Activated gamma-delta T cell treated with anti-CD3 and anti-CD28 coated beads, Interleukin-2, amount 50 U/mL, for 16 hours (primary cell): ENCODE results near the gene SIRT7.

Experiments
- DNase-seq: peaks from one replicate; pipeline ENCODE4 v3.0.0-alpha.2; 2020; ENCODE audit warnings: low read depth

Gene SIRT7, protein sequence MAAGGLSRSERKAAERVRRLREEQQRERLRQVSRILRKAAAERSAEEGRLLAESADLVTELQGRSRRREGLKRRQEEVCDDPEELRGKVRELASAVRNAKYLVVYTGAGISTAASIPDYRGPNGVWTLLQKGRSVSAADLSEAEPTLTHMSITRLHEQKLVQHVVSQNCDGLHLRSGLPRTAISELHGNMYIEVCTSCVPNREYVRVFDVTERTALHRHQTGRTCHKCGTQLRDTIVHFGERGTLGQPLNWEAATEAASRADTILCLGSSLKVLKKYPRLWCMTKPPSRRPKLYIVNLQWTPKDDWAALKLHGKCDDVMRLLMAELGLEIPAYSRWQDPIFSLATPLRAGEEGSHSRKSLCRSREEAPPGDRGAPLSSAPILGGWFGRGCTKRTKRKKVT

DNA sequence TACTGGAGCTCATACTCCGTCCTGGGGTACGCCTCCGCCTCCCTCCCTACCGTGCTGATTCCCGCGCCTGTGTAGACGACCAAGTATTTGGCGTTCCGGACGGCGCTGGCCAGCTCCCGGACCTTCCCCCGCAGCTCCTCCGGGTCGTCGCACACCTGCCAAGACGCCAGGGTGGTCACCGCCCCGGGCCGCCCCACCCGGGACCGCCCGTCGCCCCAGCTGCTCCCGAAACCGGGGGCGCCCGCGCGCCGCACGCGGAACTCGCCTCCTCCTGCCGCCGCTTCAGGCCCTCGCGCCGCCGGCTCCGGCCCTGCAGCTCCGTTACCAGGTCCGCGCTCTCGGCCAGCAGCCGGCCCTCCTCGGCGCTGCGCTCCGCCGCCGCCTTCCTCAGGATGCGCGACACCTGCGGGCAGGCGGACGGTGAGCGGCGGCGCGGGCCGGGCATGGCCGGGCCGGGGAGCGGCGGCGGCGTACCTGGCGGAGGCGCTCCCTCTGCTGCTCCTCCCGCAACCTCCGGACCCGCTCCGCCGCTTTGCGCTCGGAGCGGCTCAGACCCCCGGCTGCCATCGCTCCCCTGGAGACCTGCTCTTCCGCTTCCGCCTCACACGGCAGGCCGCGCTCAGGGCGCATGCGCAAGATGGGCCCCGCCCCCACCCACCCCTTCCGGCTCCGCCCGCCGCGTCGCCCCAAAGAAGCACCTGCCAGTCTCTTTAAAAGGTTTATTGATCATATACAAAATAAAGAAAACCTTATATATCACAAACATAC lies at the start of gene SIRT7:
TSS of gene SIRT7 (minus strand) at position 612 of the 768 bp plus-strand sequence. CDS start at position 567, 45 bp downstream.
- peak; percentile 67 for DNase-seq

DNA sequence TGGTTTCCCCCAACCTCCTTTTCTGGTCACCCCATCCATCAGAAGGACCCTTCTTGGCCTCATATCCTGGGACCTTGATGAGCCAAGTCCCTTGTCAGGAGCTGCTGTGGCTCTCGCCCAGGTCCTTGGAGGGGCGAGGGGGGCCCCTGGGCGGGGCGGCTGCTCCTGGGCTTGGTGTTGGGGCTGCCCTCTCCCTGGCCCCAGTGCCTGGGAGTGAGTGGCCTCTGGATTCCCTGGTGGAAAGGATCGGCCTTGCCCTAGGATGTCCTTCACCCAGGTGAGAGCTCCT lies 49.2 kb upstream of the SIRT7 start:
- no peak for DNase-seq

DNA sequence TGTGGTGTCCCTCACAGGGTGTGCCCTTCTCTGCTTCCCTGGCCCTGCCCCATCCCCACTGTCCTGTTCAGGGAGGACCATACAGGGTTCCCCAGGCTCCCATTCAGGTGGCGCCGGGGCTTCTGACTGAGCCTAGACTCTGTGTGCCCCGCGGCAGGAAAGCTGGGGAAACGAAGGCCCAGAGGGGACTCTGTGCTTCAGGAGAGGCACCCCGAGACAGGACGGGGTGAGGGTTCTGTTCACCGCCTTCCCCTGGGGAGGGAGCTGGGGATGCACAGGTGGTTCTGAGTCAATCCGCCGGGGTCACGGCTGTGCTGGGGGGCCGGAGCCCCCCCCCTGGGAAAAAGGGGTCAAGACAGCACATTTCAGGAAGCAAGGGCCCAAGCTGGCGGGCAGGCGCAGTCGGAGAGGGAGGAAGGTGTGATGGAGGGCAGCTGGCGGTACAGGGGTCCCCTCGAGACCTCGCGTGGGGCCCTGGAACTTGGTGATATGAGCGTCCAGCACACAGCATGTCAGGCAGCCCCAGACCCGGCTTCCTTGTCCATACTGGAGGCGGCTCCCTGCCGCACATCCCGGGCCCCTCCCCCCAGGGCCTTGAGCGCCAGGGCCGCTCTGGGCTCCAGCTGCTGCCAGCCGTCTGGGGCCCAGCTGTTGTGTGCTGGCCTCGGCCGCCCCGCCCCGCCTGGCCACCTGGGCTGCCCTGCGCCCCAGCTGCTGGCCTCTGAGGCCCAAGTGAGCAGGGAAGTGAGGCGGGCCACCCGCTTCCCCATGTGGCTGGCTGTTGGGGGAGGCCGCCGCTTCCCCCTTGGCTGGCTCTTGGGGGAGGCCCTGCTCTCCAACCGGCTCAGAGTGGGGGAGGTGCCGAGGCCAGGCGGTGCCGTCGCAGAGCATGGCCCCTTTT lies 48.6 kb upstream of the SIRT7 start:
- DNase-seq = no peak

DNA sequence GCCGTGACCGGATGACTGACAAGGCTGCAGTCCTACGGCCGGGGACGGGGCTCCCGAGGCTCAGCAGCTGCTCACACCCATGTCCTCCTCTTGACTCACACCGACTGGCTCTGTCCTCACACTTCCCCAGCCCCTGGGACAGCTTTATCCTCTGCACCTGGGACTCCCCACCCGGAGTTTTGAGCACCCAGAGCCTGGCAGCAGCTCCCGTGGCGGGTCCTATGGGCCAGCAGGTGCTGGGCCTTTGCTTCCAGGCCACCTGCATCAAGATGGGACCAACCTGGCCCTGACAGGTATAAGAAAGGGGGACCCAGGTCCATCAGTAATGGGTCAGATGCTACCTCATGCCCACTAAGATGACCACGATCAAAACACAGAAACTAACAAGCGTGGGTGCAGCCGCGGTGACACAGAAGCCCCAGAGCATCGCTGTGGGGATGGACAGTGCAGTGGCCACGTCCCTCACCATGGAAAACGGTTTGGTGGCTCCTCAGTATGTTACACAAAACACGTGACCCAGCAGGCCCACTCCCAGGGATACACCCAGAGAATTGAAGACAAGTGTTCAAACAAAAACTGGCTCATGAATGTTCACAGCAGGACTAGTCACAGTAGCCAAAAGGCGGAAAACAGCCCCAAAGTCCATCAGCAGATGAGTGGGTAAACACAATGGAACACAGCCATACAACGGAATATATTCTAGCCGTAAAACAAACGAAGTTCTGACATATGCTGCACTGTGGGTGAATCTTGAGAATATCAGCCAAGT lies 46.3 kb upstream of the SIRT7 start:
- no peak for DNase-seq

DNA sequence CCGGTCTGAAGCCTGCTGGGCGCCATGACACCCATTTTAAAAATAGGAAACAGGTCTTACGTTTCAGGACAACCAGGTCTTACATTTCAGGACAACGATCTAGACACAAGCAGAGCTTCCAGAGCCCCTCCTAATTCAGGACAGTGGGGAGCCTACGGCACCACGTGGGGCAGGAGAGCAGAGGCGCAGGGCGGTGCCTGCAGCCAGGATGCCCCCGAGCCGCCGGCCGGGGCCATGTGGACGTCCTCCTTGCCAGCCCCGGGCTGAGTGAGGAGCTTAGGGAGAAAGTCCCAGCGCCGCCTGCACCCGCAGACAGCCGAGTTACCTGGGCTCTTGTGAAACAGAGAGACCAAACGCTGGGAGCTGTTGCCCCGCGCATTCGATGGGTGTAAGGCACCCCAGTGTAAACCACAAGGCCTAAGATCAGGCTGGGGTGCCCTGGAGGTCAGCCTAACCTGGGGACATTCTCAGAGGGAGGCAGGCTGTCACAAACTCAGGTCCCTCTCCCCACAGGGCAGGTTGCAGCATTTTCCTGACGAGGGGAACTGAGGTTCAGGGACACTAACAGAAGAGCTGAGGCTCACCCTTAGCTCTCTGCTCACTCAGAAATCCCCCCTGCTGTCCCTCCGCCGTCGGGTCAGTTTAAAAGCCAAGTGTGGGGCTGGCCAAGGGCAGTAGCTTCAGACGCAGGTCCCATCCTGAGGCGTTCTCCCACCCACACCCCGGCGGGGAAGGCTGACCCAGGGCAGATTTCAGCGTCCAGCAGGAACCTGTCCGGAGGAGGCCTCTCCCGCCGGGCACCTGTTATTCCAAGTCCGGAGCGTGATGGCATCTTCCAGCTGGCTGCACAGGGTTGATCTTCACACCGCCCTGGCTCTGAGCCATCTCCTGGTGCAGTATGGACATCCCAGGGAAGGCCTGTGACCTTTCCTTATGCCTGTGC lies 44.8 kb upstream of the SIRT7 start:
- no peak for DNase-seq

DNA sequence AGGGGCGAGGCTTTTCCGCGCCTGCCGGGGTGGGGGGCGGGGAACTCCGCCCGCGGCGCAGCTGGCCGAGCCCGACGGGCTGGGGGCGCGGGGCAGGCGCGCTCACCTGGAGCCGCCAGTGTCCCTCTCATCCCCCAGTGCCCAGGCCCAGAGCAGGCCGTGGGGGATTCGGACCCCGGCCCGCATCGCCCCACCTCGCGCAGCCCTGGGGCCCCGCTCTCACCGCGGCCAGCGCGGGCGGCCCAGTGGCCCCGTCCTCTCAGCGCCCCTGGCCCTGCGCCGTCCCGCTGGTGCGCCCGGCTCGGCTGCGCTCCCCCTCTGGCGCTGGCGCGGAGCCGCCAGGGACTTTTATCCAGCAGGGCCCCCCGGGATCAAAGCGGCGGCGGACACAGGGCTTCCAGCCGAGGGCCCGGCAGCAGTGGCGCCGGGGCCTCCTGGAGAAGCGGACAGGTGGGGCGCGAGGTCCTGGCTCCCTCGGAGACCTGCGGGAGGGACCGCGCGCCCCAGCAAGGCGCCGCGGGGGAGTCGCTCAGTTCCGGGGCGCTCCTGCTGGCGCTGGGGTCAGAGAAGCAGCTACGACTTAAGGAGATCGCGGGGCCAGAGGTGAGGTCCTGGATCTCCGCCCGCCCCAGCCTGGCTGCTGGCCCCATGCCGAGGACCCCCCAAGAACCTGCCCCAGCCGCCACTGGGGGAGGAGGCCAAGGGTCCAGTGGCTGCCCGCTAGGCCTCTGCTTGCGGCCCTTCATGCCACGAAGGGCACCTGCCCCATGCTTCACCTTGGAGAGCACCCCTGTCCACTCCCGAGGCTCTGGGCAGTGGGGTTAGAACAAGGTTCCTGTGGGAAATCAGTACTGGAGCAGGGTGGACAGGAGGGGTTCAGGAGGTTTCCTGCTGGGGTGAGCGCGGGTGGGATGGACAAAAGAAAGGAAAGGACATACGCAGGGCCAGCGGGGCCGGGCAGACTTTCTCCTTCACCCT lies 43.8 kb upstream of the SIRT7 start:
- no peak for DNase-seq

DNA sequence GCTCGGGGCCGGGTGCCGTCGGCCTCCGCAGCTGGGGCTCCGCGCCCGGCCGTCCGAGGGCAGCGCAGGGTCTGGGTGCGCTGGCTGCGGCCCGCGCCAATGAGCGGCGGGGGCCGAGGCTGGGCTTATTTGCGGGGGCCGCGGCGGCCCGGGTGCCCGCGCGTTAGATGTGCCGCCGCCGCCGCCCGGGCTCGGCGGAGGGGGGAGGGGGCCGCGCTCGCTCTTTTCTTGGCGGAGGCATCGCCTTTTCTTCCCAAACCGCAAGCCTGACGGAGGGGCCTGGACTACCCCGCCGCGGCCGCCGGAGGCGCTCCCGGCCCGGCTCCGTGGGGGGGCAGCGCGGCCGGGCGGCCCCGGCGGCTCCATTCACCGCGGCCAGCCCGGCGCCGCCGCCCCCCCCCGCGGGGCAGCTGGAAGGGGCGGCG lies 43.1 kb upstream of the SIRT7 start, which contains the start of gene NOTUM:
TSS of gene NOTUM (minus strand) at position 101 of the 425 bp plus-strand sequence. CDS start 278 bp downstream, outside the sequence.
- DNase-seq = no peak

DNA sequence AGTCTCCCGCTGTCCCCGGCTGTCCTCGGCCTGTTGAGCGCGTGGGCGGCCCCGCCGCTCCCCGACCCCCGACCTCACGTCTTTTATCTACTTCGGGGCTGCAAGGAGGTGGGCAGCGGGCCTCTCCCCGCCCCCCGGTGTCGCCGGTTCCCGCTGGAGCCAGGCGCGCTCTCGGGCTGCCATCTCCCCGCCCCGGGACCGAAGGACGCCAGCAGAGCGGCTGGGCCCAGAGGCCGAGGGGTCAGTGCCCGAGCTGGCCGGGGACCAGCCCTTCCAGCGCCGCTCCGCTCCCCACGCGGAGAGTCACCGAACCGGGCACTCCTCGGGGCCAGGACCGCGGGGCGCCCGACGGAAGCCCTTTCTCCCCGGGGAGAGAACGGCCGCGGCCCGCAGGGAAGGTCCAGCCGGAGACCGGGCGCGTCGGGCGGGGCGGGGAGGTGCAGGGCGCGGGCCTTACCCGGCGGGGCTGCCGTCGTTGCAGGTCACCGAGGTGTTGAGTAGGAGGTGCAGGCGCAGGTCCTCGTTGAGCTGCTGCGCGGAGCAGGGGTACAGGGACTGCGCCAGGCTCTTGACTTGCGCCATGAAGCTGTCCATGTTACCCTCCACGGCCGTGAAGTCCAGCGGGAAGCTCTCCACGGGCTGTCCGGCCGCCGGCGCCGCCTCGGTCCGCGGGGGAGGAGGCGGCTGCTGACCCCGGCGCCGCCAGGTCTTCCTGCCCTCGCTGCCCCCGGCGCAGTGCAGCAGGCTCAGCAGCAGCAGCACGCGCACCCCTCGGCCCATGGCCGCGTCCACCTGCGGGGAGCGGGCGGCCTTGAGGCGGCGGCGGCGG lies 42.4 kb upstream of the SIRT7 start:
- no peak for DNase-seq

DNA sequence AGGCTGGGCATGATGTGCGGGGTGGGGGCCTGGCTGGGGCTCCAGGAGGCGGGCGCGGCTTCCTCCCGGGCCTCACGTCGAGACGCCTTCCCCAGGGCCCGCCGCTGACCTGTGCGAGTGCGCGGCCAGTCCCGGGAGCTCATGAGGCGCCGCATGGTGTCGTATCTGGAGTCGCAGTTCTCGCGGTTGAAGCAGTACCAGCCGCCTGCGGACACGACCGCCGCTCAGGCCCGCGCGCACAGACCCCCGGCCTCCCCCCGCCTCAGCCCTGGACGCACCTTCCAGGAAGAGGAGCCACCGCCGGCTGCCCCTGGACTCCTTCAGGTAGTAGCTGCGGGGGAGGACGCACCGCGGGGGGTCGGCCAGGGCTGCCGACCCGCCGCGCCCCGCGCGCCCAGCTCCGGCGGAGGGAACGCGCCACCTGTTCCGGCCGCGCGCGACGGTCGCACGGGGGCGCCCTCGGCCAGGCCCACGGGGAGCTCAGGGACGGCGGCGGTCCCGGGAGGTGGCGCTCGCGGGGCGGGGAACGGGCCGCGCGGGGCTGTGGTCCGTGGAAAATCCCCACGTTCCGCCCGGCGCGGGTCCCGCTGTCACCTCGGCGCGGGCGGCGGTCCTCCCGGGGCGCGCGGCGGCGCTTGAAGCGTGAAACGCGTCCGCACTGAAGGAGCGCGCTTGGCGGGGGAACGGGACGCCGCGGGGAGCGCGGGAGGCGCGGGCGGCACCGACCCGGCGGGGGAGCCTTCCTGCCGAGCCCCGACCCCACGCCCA lies 41.6 kb upstream of the SIRT7 start:
- DNase-seq = peak; percentile 68

DNA sequence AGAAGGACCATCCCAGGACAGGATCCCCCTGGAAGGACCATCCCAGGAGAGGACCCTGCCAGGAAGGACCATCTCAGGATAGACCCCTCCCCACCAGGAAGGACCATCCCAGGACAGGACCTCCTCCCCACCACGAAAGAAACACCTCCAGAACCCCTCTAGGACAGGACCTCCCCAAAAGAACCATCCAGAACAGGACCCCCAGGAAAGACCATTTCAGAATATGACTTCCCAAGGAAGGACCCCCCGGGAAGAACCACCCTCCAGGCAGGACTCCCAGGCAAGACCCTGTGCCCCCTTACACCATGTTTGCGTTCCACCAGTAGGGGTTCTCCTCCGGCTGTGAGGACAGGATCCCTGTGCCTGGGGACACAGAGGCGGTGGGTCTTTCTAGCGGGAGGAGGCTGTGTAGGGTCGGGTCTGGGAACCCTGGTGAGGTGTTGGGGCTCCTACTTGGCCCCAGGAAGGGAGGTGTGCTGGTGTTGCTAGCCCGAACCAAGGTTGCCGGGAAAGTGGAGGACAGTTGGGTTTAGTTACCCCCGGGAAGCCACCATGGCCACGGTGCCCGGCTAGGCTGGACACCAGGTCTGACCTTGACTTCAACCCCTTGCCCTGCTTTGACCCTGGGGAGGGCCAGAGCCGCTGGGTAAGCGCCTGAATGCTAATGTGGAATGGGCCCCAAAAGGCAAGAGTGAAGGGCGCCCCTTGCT lies 40.8 kb upstream of the SIRT7 start:
- no peak for DNase-seq

DNA sequence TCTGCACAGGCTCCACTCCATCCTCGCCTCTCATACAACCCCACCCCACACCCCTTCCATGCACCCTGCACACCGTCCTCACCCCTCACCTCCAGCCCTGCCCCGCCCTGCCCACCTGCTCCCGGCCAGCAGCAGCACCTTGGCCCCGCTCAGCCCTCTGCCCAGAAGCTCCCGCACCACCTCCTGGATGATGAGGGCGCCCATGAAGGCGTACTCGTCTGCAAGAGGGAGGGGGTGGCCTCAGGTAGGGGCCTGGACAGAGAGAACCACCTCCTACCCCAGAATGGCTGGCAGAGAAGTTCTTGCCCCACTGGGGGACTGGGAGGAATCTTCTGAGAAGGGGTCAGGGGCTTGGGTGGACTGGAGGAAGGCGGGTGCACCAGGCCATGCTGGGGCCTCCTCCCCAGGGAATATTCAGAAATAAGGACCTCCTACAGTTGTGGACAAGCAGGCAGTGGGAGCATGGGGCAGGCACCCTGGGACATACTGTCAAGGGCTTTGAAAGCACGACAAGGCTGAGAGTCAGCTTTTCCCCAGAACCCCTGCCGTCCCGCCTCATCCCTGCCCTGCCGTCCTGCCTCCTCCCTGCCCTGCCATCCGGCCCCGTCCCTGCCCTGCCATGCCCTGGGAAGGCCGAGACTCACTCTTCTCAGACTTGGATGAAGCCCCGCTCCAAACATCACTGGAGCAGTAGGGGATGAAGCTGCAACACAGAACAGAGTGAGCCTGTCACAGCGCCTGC lies 39.9 kb upstream of the SIRT7 start:
- no peak for DNase-seq

DNA sequence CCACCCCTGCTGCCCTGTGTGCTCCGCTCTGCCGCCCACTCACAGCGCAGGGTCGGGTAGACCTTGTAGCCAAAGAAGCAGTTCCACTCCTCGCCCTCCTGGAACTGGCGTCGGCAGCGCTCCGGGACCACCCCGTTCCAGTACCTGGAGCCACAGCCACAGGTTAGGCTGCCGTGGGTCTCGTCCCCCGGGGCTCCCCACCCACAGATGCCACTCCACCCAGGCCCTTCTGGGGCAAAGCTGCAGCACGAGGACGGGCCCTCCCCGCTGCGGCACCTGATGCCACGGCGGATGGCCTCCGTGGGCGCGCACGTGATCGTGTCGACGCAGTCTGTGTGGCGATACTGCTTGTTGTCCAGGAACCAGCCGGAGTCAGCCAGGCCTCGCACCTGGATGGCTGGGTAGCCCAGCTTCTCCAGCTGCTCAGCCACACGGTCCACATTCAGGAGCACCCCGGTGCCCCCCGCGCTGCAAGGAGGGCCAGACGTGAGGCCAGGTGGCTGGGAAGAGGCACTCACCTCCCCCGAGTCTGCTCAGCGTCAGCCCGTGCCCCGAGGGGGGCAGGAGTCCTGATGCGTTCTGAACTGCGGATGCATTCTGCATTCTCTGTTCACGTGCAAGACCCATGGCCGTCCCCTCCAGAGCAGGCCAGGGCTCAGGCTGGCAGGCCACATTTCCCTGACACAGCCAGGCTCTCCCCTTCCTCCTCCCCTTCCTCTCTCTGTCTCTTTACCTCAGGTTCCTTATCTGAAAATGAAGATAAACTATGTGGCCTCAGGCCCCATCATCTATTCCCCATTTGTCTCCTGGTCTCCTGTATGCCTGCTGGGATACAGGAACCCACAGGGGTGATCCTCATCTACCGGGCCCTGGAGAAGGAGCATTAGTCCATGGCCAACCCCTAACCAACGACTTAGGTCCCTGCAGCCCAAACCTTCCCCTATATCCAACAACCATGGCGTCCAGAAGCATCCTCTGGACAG lies 38.9 kb upstream of the SIRT7 start:
- no peak for DNase-seq

DNA sequence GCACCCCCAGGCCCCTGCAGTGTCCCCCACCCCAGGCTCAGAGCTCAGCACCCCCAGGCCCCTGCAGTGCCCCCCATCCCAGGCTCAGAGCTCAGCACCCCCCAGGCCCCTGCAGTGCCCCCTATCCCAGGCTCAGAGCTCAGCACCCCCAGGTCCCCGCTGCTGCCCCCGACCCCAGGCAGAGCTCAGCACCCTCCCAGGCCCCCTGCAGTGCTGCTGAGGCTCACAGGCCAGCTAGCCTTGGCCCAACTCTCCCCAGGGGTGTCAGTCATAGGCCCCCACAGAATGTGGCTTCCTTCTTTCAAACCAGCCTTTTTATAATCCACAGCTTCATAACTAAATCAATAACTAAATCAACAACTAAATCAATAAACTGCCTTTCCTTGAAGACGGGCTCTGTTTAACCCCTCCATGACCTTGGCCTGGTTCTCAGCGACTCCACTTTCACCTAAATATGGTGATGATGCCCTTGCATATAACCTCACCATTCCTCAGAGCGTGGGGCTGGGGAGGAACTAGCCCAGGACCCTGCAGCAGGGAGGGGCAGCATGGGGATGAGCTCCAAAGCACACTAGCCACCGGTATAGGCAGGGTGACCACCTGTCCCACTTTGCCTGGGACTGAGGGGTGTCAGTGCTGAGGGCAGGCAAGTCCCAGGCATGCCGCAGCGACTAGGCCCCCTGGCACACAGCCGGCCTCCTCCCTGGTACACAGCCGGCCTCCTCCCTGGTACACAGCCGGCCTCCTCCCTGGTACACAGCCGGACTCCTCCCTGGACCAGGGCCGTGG lies 38.0 kb upstream of the SIRT7 start:
- DNase-seq = no peak

DNA sequence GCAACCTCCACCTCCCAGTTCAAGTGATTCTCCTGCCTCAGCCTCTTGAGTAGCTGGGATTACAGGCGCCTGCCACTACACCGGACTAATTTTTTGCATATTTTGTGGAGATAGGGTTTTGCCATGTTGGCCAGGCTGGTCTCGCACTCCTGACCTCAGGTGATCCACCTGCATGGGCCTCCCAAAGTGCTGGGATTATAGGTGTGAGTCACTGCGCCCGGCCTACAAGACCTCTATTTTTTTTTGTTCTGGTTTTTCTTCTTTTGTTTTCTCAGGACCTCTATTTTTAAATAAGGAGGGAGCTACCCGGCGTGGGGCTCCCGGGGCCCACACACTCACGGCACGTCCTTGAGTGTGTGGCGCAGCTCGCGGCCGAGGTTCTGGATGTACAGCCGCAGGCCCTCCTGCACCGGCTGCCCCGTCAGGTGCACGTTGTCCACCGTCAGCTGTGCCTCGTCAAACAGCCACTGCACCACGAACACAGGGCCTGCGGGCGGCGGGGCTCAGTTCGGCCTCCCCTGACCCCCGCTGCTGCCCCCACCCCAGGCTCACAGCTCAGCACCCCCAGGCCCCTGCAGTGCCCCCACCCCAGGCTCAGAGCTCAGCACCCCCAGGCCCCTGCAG lies 37.2 kb upstream of the SIRT7 start:
- no peak for DNase-seq
